ENCODE results near the gene RASA1. TPM values are rescaled to one million over a fixed set of nuclear protein-coding genes. Genes with fewer than 3 reads are reported as not detected.

The RASA1 gene
- total and polyA plus RNA-seq, 2 experiments from 2014 or later = 9.3 to 35.0 TPM

GRCh38 chr5:87245451-87245850 is 22.2 kb upstream of the RASA1 start:
- no peaks in the 10 kb centered on the region for H3K79me2 ChIP-seq (replicated peaks; ENCODE audit: insufficient read depth)
- no peaks in the 10 kb centered on the region for H3F3A ChIP-seq (replicated peaks; ENCODE audit: low read depth)
- ATAC-seq (no peak), DNase-seq (ENCODE audit: low spot score) (no peak)
- no peak overlapping the region for H3K27ac Mint-ChIP-seq
- no peaks in the 10 kb centered on the region for H3K36me3 Mint-ChIP-seq (ENCODE audit: low read depth)
- H4K20me1 ChIP-seq (replicated peaks; ENCODE audit: insufficient read depth) = no peaks in the 10 kb centered on the region
- H3K9me2 ChIP-seq (ENCODE audit: insufficient read depth) = no peaks in the 10 kb centered on the region
- no peaks in the 10 kb centered on the region for H3K27me3 ChIP-seq (ENCODE audit: insufficient read depth)
- H3K4me2 ChIP-seq = no peak overlapping the region
- no peak overlapping the region for H2AFZ ChIP-seq
- H3K4me3 ChIP-seq = no peak overlapping the region
- no peak overlapping the region for H3K27ac ChIP-seq (ENCODE audit: low read depth)
- no peak overlapping the region for H3K4me3 Mint-ChIP-seq
- H3K27me3 Mint-ChIP-seq (ENCODE audit: insufficient read depth, low read depth, poor library complexity) = no peaks in the 10 kb centered on the region
- no peaks in the 10 kb centered on the region for H3K4me1 ChIP-seq (ENCODE audit: insufficient read depth)
- TF ChIP-seq, protein P1, sequence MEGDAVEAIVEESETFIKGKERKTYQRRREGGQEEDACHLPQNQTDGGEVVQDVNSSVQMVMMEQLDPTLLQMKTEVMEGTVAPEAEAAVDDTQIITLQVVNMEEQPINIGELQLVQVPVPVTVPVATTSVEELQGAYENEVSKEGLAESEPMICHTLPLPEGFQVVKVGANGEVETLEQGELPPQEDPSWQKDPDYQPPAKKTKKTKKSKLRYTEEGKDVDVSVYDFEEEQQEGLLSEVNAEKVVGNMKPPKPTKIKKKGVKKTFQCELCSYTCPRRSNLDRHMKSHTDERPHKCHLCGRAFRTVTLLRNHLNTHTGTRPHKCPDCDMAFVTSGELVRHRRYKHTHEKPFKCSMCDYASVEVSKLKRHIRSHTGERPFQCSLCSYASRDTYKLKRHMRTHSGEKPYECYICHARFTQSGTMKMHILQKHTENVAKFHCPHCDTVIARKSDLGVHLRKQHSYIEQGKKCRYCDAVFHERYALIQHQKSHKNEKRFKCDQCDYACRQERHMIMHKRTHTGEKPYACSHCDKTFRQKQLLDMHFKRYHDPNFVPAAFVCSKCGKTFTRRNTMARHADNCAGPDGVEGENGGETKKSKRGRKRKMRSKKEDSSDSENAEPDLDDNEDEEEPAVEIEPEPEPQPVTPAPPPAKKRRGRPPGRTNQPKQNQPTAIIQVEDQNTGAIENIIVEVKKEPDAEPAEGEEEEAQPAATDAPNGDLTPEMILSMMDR (conservative IDR thresholded peaks at IDR 0.05; ENCODE audit: low read depth in 2 of 2) = no peak
- no peak for TF ChIP-seq ZNF331 (CRISPR knock-in tag; IDR thresholded peaks at IDR 0.05; ENCODE audit: low read depth)
- no peak for TF ChIP-seq REST (IDR thresholded peaks at IDR 0.05; ENCODE audit: unreplicated experiment)
- no peak for TF ChIP-seq ZNF114 (CRISPR knock-in tag; IDR thresholded peaks at IDR 0.05)
- TF ChIP-seq NANOG (IDR thresholded peaks at IDR 0.05; ENCODE audit: borderline replicate concordance) = no peak
- no peak for TF ChIP-seq EZH2phosphoT487 (IDR thresholded peaks at IDR 0.05; ENCODE audit: unreplicated experiment)
- TF ChIP-seq JUNB (IDR thresholded peaks at IDR 0.05; ENCODE audit: unreplicated experiment) = no peak
- no peak for TF ChIP-seq POLR2AphosphoS5 (IDR thresholded peaks at IDR 0.05; ENCODE audit: low read depth)
- no peak for TF ChIP-seq STAT1 (IDR thresholded peaks at IDR 0.05; ENCODE audit: unreplicated experiment)
- TF ChIP-seq EZH2 (IDR thresholded peaks at IDR 0.05; ENCODE audit: low read depth, unreplicated experiment) = no peak
- TF ChIP-seq CREB1 (CRISPR knock-in tag; IDR thresholded peaks at IDR 0.05; ENCODE audit: low read depth) = no peak
- TF ChIP-seq, protein P2, sequence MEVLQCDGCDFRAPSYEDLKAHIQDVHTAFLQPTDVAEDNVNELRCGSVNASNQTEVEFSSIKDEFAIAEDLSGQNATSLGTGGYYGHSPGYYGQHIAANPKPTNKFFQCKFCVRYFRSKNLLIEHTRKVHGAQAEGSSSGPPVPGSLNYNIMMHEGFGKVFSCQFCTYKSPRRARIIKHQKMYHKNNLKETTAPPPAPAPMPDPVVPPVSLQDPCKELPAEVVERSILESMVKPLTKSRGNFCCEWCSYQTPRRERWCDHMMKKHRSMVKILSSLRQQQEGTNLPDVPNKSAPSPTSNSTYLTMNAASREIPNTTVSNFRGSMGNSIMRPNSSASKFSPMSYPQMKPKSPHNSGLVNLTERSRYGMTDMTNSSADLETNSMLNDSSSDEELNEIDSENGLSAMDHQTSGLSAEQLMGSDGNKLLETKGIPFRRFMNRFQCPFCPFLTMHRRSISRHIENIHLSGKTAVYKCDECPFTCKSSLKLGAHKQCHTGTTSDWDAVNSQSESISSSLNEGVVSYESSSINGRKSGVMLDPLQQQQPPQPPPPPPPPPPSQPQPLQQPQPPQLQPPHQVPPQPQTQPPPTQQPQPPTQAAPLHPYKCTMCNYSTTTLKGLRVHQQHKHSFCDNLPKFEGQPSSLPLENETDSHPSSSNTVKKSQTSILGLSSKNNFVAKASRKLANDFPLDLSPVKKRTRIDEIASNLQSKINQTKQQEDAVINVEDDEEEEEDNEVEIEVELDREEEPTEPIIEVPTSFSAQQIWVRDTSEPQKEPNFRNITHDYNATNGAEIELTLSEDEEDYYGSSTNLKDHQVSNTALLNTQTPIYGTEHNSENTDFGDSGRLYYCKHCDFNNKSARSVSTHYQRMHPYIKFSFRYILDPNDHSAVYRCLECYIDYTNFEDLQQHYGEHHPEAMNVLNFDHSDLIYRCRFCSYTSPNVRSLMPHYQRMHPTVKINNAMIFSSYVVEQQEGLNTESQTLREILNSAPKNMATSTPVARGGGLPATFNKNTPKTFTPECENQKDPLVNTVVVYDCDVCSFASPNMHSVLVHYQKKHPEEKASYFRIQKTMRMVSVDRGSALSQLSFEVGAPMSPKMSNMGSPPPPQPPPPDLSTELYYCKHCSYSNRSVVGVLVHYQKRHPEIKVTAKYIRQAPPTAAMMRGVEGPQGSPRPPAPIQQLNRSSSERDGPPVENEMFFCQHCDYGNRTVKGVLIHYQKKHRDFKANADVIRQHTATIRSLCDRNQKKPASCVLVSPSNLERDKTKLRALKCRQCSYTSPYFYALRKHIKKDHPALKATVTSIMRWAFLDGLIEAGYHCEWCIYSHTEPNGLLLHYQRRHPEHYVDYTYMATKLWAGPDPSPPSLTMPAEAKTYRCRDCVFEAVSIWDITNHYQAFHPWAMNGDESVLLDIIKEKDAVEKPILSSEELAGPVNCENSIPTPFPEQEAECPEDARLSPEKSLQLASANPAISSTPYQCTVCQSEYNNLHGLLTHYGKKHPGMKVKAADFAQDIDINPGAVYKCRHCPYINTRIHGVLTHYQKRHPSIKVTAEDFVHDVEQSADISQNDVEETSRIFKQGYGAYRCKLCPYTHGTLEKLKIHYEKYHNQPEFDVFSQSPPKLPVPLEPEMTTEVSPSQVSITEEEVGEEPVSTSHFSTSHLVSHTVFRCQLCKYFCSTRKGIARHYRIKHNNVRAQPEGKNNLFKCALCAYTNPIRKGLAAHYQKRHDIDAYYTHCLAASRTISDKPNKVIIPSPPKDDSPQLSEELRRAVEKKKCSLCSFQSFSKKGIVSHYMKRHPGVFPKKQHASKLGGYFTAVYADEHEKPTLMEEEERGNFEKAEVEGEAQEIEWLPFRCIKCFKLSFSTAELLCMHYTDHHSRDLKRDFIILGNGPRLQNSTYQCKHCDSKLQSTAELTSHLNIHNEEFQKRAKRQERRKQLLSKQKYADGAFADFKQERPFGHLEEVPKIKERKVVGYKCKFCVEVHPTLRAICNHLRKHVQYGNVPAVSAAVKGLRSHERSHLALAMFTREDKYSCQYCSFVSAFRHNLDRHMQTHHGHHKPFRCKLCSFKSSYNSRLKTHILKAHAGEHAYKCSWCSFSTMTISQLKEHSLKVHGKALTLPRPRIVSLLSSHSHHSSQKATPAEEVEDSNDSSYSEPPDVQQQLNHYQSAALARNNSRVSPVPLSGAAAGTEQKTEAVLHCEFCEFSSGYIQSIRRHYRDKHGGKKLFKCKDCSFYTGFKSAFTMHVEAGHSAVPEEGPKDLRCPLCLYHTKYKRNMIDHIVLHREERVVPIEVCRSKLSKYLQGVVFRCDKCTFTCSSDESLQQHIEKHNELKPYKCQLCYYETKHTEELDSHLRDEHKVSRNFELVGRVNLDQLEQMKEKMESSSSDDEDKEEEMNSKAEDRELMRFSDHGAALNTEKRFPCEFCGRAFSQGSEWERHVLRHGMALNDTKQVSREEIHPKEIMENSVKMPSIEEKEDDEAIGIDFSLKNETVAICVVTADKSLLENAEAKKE (CRISPR knock-in tag; IDR thresholded peaks at IDR 0.05) = no peak
- TF ChIP-seq, protein P3, sequence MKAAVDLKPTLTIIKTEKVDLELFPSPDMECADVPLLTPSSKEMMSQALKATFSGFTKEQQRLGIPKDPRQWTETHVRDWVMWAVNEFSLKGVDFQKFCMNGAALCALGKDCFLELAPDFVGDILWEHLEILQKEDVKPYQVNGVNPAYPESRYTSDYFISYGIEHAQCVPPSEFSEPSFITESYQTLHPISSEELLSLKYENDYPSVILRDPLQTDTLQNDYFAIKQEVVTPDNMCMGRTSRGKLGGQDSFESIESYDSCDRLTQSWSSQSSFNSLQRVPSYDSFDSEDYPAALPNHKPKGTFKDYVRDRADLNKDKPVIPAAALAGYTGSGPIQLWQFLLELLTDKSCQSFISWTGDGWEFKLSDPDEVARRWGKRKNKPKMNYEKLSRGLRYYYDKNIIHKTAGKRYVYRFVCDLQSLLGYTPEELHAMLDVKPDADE (IDR thresholded peaks at IDR 0.05) = no peak
- no peaks in the 10 kb centered on the region for H3K9me3 Mint-ChIP-seq
- H3K36me3 ChIP-seq (ENCODE audit: insufficient read depth) = no peaks in the 10 kb centered on the region
- H3K4me1 Mint-ChIP-seq = no peaks in the 10 kb centered on the region
